ENCODE results near the gene ISYNA1. TPM values are rescaled to one million over a fixed set of nuclear protein-coding genes. Genes with fewer than 3 reads are reported as not detected.
A peak's percentile ranks its signal among the peaks of the same experiment; 100 is the strongest.

The ISYNA1 gene
- total and polyA plus RNA-seq, 10 donors: 31.7 to 82.3 (median 45.4) TPM

GRCh38 chr19:18388100-18388959 is 49.6 kb downstream of the ISYNA1 start:
- TF ChIP-seq POLR2A (IDR thresholded peaks at IDR 0.05) (peak in 1 of 3 donors; percentile 11), POLR2AphosphoS5 (IDR thresholded peaks at IDR 0.05) (peak; percentile 86 to 94 (median 86)), CTCF (IDR thresholded peaks at IDR 0.05 in 8 of 11, conservative IDR thresholded peaks at IDR 0.05 in 3 of 11) (peak; percentile 99 to 100 (median 100))
- DNase-seq: peak; percentile 98
- intact Hi-C loops (cut with DNase I; ENCODE audit: low total_unique reads): no loop called here
- peak overlapping the region in 7 of 8 donors; percentile 53 to 83 (median 77) for H3K27ac ChIP-seq
- peak overlapping the region; percentile 4 to 67 (median 35) for H3K4me3 ChIP-seq
- 1 to 18% (median 2%) methylated on average over 9 to 86 of the region's 86 CpGs for WGBS, 5 donors
- peaks cover 0 to 5% (median 0%) of the 10 kb centered on the region in 8 donors for H3K9me3 ChIP-seq
- H3K36me3 ChIP-seq: peaks cover 0 to 32% (median 6%) of the 10 kb centered on the region in 6 donors
- H3K4me1 ChIP-seq: peaks cover 34 to 85% (median 50%) of the 10 kb centered on the region in 6 donors
- H3K27me3 ChIP-seq (replicated peaks in 1 of 7): peaks cover 0 to 37% (median 0%) of the 10 kb centered on the region in 7 donors

GRCh38 chr19:18386543-18387271 is 51.2 kb downstream of the ISYNA1 start:
- 75 to 86% (median 83%) methylated on average over 12 to 14 of the region's 14 CpGs for WGBS, 5 donors
- no peak for DNase-seq

GRCh38 chr19:18385675-18386542 is 52.0 kb downstream of the ISYNA1 start, which contains the start of gene GDF15:
Gene GDF15 (plus strand): TSS chr19:18386158. CDS start chr19:18386190, 32 bp downstream.
- H3K36me3 ChIP-seq: peaks cover 0 to 17% (median 4%) of the 10 kb centered on the region in 6 donors
- DNase-seq: peak; percentile 76
- peaks cover 0 to 54% (median 0%) of the 10 kb centered on the region in 7 donors for H3K27me3 ChIP-seq (replicated peaks in 1 of 7)
- H3K4me3 ChIP-seq: peak within 1 kb of the TSS in 3 of 8 donors; percentile 13 to 67 (median 44)
- peak within 1 kb of the TSS in 6 of 8 donors; percentile 9 to 83 (median 77) for H3K27ac ChIP-seq
- intact Hi-C loops (cut with DNase I; ENCODE audit: low total_unique reads): no loop called here
- TF ChIP-seq POLR2A (IDR thresholded peaks at IDR 0.05) (no peak), POLR2AphosphoS5 (IDR thresholded peaks at IDR 0.05) (peak; percentile 78 to 87 (median 79)), CTCF (IDR thresholded peaks at IDR 0.05 in 8 of 11, conservative IDR thresholded peaks at IDR 0.05 in 3 of 11) (peak in 9 of 11 experiments; percentile 29 to 72 (median 52))
- WGBS, 5 donors: 35 to 50% (median 40%) methylated on average over 24 to 33 of the region's 33 CpGs
- peaks cover 22 to 81% (median 39%) of the 10 kb centered on the region in 6 donors for H3K4me1 ChIP-seq
- peaks cover 0 to 5% (median 0%) of the 10 kb centered on the region in 8 donors for H3K9me3 ChIP-seq

More at GRCh38 chr19:18386543-18387271, 51.2 kb downstream of the ISYNA1 start:
- peaks cover 24 to 84% (median 41%) of the 10 kb centered on the region in 6 donors for H3K4me1 ChIP-seq
- intact Hi-C loops (cut with DNase I; ENCODE audit: low total_unique reads): no loop called here
- peaks cover 0 to 25% (median 5%) of the 10 kb centered on the region in 6 donors for H3K36me3 ChIP-seq
- H3K27me3 ChIP-seq (replicated peaks in 1 of 7): peaks cover 0 to 53% (median 0%) of the 10 kb centered on the region in 7 donors
- H3K27ac ChIP-seq: peak overlapping the region in 6 of 8 donors; percentile 9 to 83 (median 77)
- H3K4me3 ChIP-seq: peak overlapping the region in 3 of 8 donors; percentile 13 to 67 (median 44)
- H3K9me3 ChIP-seq: peaks cover 0 to 5% (median 0%) of the 10 kb centered on the region in 8 donors
- TF ChIP-seq POLR2AphosphoS5 (IDR thresholded peaks at IDR 0.05): no peak
- no peak for TF ChIP-seq POLR2A (IDR thresholded peaks at IDR 0.05)
- no peak for TF ChIP-seq CTCF (IDR thresholded peaks at IDR 0.05 in 8 of 11, conservative IDR thresholded peaks at IDR 0.05 in 3 of 11)
